Activated gamma-delta T cell treated with Interleukin-2 at 50 U/mL for 16 hours (primary cell): ENCODE measurements around the gene WDR91.
"Not testable (repeated sequence)": the region's sequence is repeated elsewhere in the genome, so short reads cannot be mapped to it uniquely, and the experiment has no call there.

Source experiments
- DNase-seq: peaks from one replicate; pipeline ENCODE4 v3.0.0-alpha.2; 2020

WDR91 gene

GRCh38 chr7:135175931-135176330, 35.4 kb downstream of the WDR91 start:
- DNase-seq = no peak

GRCh38 chr7:135174941-135175340, 36.4 kb downstream of the WDR91 start:
- DNase-seq = no peak

DNA sequence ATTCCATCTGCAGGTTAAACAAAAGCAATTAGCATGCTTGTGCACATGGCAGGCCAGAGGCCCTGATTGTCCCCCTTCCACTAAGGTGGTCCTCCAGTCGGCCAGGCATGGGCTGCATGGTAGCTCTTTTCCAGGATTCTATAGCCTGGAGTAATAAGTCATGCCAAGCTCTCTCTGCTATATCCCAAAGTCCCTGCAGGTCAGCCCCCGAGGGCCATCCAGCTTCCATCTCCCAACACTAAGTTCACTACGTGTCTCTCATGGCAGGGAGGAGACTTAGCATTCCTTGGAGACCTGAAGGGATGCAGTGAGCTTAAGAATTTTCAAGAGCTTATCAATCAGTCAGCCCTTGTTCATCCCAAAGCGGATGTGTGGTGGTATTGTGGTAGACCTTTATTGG, 37.4 kb downstream of the WDR91 start:
- not testable (repeated sequence) for DNase-seq

GRCh38 chr7:135171581-135172291, 39.6 kb downstream of the WDR91 start:
- DNase-seq = not testable (repeated sequence)

GRCh38 chr7:135170998-135171481, 40.3 kb downstream of the WDR91 start:
- DNase-seq = not testable (repeated sequence)

DNA sequence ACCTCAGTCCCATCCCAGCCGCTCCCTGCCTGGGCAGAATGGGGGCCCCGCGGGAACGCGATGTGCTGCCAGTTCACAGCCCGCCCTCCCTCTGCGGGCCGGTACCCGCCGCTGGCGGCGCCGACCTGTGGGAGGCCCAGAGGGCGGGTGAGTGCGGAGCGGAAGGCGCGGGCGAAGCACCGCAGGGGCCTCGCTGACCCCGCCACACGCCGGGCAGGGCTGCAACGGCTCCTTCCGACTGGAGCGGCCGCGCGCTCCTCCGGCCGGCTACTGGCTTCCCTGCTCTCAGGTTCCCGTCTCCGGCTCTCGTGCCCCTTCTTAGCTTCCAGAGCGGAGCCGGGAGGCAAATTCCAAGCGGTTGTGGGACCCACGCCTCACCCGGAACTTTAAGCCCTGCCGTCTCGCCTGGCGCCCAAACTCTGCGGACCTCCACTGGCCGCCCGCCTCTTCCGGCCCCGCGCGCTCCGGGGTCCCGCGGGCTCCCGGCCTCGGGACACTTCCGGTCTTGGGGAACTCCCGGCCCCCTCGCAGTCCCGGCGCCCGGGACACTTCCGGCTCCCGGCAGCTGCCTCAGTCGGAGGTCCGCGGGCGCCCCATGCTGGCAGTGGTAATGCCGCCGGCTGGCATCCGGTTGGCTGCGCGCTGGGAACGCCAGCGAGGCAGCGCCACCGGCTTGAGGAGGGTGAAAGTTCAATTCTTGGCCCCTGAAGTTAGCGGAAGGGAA, 40.9 kb downstream of the WDR91 start, which contains the start of gene CYREN:
CYREN (minus strand) TSS at position 434 of the 724 bp plus-strand sequence. CDS start 1,785 bp downstream, outside the sequence.
- DNase-seq = peak; percentile 88

DNA sequence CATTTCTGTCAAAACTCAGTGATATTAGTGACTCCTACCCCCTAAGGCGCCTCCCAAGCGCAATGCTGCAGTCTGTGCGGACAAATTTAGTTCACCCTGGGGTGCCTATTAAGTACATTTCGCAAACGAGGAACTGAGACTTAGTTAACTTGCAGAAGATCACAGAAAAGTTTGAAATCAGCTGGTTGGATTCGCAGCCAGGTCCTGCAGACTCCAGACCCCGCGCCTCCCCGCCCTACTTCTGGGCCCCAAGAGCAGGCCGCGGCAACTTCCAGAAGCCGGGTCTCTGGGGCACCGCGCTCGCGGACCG, 41.4 kb downstream of the WDR91 start:
- DNase-seq = no peak

DNA sequence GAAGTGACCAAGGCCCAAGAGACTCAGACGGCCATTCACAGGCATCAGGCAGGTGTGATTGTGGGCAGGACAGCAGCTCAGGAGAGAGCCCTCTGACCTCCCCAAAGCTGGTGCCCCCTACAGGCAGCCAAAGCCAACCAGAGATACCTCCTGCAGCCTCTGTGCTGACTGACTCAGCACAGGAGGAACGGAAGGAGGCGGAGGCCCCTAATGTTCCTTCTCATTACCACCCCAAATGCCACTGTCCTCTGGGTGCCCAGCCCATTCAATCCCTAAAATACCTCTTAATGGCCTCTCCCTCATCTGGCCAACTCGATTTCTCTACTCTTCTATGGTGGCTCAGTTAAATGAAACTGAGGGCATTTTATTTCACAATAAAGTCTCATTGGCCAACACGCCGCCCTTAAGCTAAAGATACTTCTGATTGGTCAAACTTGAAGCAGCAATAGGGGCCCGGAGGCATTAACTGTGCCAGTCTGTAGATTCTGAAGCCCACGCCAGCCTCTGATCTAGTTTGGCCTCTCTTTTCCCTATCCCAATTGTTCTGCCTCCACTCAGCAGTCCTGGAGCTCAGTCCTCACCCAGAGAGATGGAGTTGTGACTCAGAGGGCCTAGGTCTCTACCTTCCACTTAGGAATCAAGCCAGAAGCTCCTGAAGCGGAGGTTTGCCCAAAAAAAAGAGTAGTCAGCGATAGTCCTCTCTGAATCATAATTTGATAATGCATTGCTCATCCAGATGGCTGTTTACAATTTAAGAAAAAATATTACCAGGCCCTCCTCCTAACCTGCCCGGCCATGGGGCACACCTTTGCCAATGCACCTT, 42.0 kb downstream of the WDR91 start:
- DNase-seq = peak; percentile 52

- no peak for DNase-seq
These were observed 42.7 kb downstream of the WDR91 start for GRCh38 chr7:135168489-135169140.

GRCh38 chr7:135168001-135168400, 43.3 kb downstream of the WDR91 start:
- no peak for DNase-seq

- no peak for DNase-seq
These were observed 43.9 kb downstream of the WDR91 start for GRCh38 chr7:135167365-135167917.

- no peak for DNase-seq
These were observed 44.9 kb downstream of the WDR91 start for GRCh38 chr7:135166338-135166990.

GRCh38 chr7:135165862-135166261, 45.5 kb downstream of the WDR91 start:
- no peak for DNase-seq

DNA sequence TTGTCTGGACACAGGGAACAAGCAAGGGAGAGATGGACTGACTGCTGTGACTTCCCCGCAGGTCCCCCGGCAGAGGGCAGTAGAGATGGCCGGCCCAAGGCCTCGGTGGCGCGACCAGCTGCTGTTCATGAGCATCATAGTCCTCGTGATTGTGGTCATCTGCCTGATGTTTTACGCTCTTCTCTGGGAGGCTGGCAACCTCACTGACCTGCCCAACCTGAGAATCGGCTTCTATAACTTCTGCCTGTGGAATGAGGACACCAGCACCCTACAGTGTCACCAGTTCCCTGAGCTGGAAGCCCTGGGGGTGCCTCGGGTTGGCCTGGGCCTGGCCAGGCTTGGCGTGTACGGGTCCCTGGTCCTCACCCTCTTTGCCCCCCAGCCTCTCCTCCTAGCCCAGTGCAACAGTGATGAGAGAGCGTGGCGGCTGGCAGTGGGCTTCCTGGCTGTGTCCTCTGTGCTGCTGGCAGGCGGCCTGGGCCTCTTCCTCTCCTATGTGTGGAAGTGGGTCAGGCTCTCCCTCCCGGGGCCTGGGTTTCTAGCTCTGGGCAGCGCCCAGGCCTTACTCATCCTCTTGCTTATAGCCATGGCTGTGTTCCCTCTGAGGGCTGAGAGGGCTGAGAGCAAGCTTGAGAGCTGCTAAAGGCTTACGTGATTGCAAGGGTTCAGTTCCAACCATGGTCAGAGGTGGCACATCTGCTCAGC, 46.8 kb downstream of the WDR91 start:
- no peak for DNase-seq

DNA sequence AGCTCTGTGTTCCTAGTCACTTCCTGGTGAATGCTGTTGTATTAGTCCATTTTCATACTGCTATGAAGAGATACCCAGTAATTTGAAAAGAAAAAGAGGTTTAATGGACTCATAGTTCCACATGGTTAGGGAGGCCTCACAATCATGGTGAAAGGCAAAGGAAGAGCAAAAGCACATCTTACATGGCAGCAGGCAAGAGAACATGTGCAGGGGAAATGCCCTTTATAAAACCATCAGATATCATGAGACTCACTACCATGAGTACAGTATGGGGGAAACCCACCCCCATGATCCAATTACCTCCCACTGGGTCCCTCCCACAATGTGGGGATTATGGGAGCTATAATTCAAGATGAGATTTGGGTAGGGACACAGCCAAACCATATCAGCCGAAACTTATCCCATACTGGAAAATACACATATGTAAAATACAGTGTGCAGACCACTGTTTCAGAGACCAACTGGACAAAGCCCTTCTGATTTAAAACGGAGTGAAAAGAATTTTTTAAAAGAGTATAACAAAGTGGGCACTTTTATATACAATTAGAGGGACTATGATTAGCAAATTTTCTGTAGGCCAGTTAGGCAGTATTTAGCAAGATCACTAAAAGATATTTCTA, 48.8 kb downstream of the WDR91 start:
- no peak for DNase-seq

- DNase-seq = no peak
These were observed 49.7 kb downstream of the WDR91 start for GRCh38 chr7:135161669-135162068.

- DNase-seq = no peak
These were observed 50.3 kb downstream of the WDR91 start for GRCh38 chr7:135160858-135161653.

DNA sequence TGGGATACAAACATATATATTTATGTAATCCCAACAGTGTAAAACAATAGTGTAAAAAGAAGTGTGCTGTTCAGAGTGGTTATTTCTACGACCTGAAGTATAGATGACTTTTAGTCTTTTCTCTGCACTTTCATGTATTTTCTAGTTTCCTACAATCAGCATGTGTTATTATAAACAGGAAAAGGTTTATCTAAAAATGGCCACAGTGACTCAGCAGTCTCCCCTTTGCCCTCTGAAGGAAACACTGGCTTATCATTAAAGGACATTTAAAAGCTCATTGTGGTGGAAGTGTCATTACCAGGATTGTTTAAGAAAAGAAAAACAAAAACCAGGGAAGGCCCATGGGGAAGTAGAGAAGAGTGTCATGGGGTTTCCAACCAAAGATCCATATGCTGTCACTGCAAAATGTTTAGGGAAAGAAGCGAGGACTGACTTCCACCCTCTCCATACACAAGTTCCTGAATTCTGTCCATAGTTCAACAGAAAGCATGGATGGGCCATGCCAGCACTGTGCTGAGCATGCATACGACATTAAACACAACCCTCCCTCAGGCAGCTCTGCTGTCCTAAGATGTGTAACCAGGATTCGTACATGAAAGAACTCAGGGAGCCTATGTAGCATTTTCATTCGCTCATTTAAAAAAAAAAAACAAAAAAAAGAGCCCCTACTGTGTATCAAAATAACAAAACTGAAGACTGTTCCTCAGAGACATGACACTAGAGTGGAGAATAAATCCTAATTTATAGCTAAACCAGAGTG, 51.0 kb downstream of the WDR91 start:
- DNase-seq = no peak
